Left lung (tissue), 10 donors: ENCODE measurements around the gene RIOK3. TPM values are rescaled to one million over a fixed set of nuclear protein-coding genes. Genes with fewer than 3 reads are reported as not detected.

Source experiments
- ATAC-seq: fragments of 200-7000 bp; cut with Tn5 transposase; one replicate; pipeline ENCODE4 v1.9.1; 2020; ENCODE audit warnings: moderate library complexity
- DNase-seq, 4 donors: peaks; one replicate each; pipeline ENCODE4 v3.0.0-alpha.2; 2013 to 2020
- H3K27ac ChIP-seq, 2 donors: fragments of 200-600 bp; sonication (generic) in 1 of 2; one replicate each; pipeline versions ENCODE4 v1.5.0 to v1.8.0; 2020 to 2021
- H3K27me3 ChIP-seq, 2 donors: fragments of 200-600 bp; sonication (generic) in 1 of 2; one replicate each; pipeline versions ENCODE4 v1.5.0 to v1.8.0; 2020 to 2021
- H3K36me3 ChIP-seq, 2 donors: fragments of 200-600 bp; sonication (generic) in 1 of 2; one replicate each; pipeline versions ENCODE4 v1.5.0 to v1.8.0; 2020 to 2021
- H3K4me1 ChIP-seq, 2 donors: fragments of 200-600 bp; one replicate each; pipeline ENCODE4 v1.8.0; 2021
- H3K4me3 ChIP-seq, 2 donors: fragments of 200-600 bp; sonication (generic) in 1 of 2; one replicate each; pipeline versions ENCODE4 v1.5.0 to v1.8.0; 2020 to 2021; ENCODE audit warnings: mild to moderate bottlenecking in 1 of 2
- H3K9me3 ChIP-seq, 2 donors: fragments of 200-600 bp; sonication (generic) in 1 of 2; one replicate each; pipeline versions ENCODE4 v1.5.0 to v1.8.0; 2020 to 2021
- intact Hi-C, 2 donors: fragments of 100-400 bp; cut with DNase I; formaldehyde crosslinking; loops; one replicate each; pipeline versions ENCODE4 v1.11.2 to v1.14.2; 2022
- polyA plus RNA-seq, 6 donors: library from polyadenylated mRNA; unstranded; fragments of 120-200 nt; gene quantifications; one replicate each; pipeline ENCODE4 v1.2.1, GENCODE V29; 2013; ENCODE audit not compliant: insufficient read length in 6 of 6
- total RNA-seq, 2 donors: library from RNA; stranded (reverse); fragmentation: NEBNext Ultra II Directional; extraction: Animal tissue kit (Norgen Biotek cat#: 25700); gene quantifications; one replicate each; pipeline ENCODE4 v1.2.1, GENCODE V29; 2021
- TF ChIP-seq, protein P1 (sequence below), 2 donors: fragments of 200-600 bp; sonication (generic) in 1 of 2; IDR thresholded peaks; one replicate each; pipeline versions ENCODE4 v1.5.0 to v1.8.0; 2021; ENCODE audit warnings: antibody characterized with exemption in 2 of 2
- donor health status: DM: no; HTN: yes; CAD: no.
- donor health status: DM: no; HTN: no; CAD: no.

RIOK3 gene
- total and polyA plus RNA-seq, 8 donors = 55.3 to 79.7 (median 66.9) TPM

DNA sequence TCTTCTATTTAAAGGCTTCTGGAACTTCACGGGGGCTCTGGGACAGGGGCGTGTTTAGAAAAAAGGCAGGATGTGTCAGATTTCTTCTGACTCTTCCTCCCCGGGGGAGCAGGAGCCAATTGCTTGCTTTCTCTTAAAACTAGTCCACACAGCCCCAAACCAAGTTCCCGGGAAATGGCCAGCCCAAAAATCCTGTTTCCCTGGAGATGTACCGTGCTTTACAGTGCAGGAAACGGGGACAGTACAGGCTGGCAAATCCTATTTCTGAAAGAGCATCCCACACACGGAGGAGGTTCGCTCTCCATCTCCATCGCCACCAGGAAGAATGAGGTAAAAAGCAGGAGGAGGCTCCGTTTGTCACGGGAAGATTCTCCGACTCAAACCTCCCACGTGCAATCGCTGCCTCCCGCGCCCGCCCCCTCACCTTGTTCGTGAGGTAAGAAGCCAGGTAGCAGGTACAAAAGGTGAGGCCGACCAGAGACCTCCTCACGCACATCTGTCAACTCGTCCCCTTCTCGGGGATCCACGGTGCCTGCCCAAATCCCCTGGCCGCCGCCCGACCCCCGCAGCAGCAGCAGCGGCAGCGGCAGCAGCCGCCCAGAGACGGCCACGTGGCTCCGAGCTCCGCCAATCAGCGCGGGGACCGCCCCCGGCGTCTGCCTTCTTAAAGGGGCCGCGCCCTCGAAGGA is 15.6 kb upstream of the RIOK3 start:
- H3K27me3 ChIP-seq = no peaks in the 10 kb centered on the region

GRCh38 chr18:23438046-23438377 is 15.1 kb upstream of the RIOK3 start:
- Histone ChIP-seq H3K9me3 (no peaks in the 10 kb centered on the region), H3K27me3 (no peaks in the 10 kb centered on the region), H3K27ac (peak overlapping the region in 1 of 2 donors; percentile 62), H3K36me3 (no peaks in the 10 kb centered on the region), H3K4me1 (peaks cover 0 to 21% of the 10 kb centered on the region in 2 donors), H3K4me3 (peak overlapping the region; percentile 67 to 71)
- intact Hi-C loops = no loop called here
- TF ChIP-seq, protein P1, sequence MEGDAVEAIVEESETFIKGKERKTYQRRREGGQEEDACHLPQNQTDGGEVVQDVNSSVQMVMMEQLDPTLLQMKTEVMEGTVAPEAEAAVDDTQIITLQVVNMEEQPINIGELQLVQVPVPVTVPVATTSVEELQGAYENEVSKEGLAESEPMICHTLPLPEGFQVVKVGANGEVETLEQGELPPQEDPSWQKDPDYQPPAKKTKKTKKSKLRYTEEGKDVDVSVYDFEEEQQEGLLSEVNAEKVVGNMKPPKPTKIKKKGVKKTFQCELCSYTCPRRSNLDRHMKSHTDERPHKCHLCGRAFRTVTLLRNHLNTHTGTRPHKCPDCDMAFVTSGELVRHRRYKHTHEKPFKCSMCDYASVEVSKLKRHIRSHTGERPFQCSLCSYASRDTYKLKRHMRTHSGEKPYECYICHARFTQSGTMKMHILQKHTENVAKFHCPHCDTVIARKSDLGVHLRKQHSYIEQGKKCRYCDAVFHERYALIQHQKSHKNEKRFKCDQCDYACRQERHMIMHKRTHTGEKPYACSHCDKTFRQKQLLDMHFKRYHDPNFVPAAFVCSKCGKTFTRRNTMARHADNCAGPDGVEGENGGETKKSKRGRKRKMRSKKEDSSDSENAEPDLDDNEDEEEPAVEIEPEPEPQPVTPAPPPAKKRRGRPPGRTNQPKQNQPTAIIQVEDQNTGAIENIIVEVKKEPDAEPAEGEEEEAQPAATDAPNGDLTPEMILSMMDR (IDR thresholded peaks at IDR 0.05) = no peak
- no peak for DNase-seq
- ATAC-seq = no peak

More for the DNA sequence above, 15.6 kb upstream of the RIOK3 start:
- intact Hi-C loops = no loop called here
- peaks cover 0 to 21% of the 10 kb centered on the region in 2 donors for H3K4me1 ChIP-seq
- DNase-seq = peak; percentile 61 to 98 (median 87)
- no peaks in the 10 kb centered on the region for H3K9me3 ChIP-seq
- TF ChIP-seq, protein P1 (IDR thresholded peaks at IDR 0.05) = no peak
- peak overlapping the region; percentile 67 to 71 for H3K4me3 ChIP-seq
- peak; percentile 99 for ATAC-seq
- H3K36me3 ChIP-seq = no peaks in the 10 kb centered on the region
- peak overlapping the region; percentile 62 to 70 for H3K27ac ChIP-seq

- no peaks in the 10 kb centered on the region for H3K27me3 ChIP-seq
- no peak for ATAC-seq
- H3K4me1 ChIP-seq = peaks cover 0 to 21% of the 10 kb centered on the region in 2 donors
- DNase-seq = no peak
- no peak overlapping the region for H3K4me3 ChIP-seq
- H3K27ac ChIP-seq = no peak overlapping the region
- no peaks in the 10 kb centered on the region for H3K9me3 ChIP-seq
- TF ChIP-seq, protein P1 (IDR thresholded peaks at IDR 0.05) = no peak
- no peaks in the 10 kb centered on the region for H3K36me3 ChIP-seq
- intact Hi-C loops = no loop called here
Measured at GRCh38 chr18:23438608-23439366, 14.3 kb upstream of the RIOK3 start.

- Histone ChIP-seq H3K27me3 (no peaks in the 10 kb centered on the region), H3K27ac (no peak overlapping the region), H3K9me3 (no peaks in the 10 kb centered on the region), H3K4me1 (peaks cover 0 to 21% of the 10 kb centered on the region in 2 donors), H3K4me3 (no peak overlapping the region), H3K36me3 (no peaks in the 10 kb centered on the region)
- TF ChIP-seq, protein P1 (IDR thresholded peaks at IDR 0.05) = no peak
- intact Hi-C loops = no loop called here
- no peak for ATAC-seq
- no peak for DNase-seq
Measured at GRCh38 chr18:23440131-23440530, 13.0 kb upstream of the RIOK3 start.

GRCh38 chr18:23442958-23443357 is 10.1 kb upstream of the RIOK3 start:
- DNase-seq (no peak), ATAC-seq (no peak)
- peaks cover 0 to 6% of the 10 kb centered on the region in 2 donors for H3K4me1 ChIP-seq
- H3K9me3 ChIP-seq = no peaks in the 10 kb centered on the region
- intact Hi-C loops = no loop called here
- H3K27me3 ChIP-seq = no peaks in the 10 kb centered on the region
- no peak overlapping the region for H3K4me3 ChIP-seq
- H3K36me3 ChIP-seq = no peaks in the 10 kb centered on the region
- no peak overlapping the region for H3K27ac ChIP-seq
- TF ChIP-seq, protein P1 (IDR thresholded peaks at IDR 0.05) = no peak
